GM21381 (cell line): ENCODE results near the gene SLC9A6.

Source experiments
- ATAC-seq: cut with Tn5 transposase; IDR thresholded peaks from one replicate; pipeline ENCODE4 v1.9.1; 2021; ENCODE audit warnings: mild to moderate bottlenecking, moderate library complexity; ENCODE audit not compliant: unreplicated experiment

Gene SLC9A6

GRCh38 chrX:135985157-135985972 lies at the start of gene SLC9A6:
Gene SLC9A6, plus strand, starts transcription at chrX:135985435. Its CDS starts 224 bp downstream, at chrX:135985659.
- peak; percentile 90 for ATAC-seq

GRCh38 chrX:135944486-135944885 lies 40.7 kb upstream of the SLC9A6 start:
- ATAC-seq = no peak

- no peak for ATAC-seq
These were observed 33.9 kb upstream of the SLC9A6 start for GRCh38 chrX:135951291-135951690.

- ATAC-seq = peak; percentile 49
These were observed 12.1 kb upstream of the SLC9A6 start for GRCh38 chrX:135973025-135973547.

GRCh38 chrX:135973548-135974278 lies 11.5 kb upstream of the SLC9A6 start, which contains the start of gene MMGT1:
Gene MMGT1, minus strand, starts transcription at chrX:135973988. Its CDS starts 313 bp downstream, at chrX:135973675.
- peak; percentile 74 for ATAC-seq

- no peak for ATAC-seq
These were observed 10.9 kb upstream of the SLC9A6 start for GRCh38 chrX:135974279-135974856.

GRCh38 chrX:135975421-135975820 lies 9.8 kb upstream of the SLC9A6 start:
- no peak for ATAC-seq

GRCh38 chrX:135977611-135978010 lies 7.6 kb upstream of the SLC9A6 start:
- no peak for ATAC-seq

- ATAC-seq = no peak
These were observed 4.2 kb upstream of the SLC9A6 start for GRCh38 chrX:135981010-135981409.

- no peak for ATAC-seq
These were observed 3.6 kb upstream of the SLC9A6 start for GRCh38 chrX:135981668-135982067.

- ATAC-seq = no peak
These were observed 2.4 kb upstream of the SLC9A6 start for GRCh38 chrX:135982860-135983259.

- no peak for ATAC-seq
These were observed 979 bp upstream of the SLC9A6 start for GRCh38 chrX:135984256-135984655.

GRCh38 chrX:135984791-135985156 lies 461 bp upstream of the SLC9A6 start:
- peak; percentile 21 for ATAC-seq

- no peak for ATAC-seq
These were observed 707 bp downstream of the SLC9A6 start for GRCh38 chrX:135985973-135986310.

GRCh38 chrX:135988245-135988644 lies 3.0 kb downstream of the SLC9A6 start:
- no peak for ATAC-seq

GRCh38 chrX:136015016-136015415 lies 29.8 kb downstream of the SLC9A6 start:
- ATAC-seq = no peak

- no peak for ATAC-seq
These were observed 31.6 kb downstream of the SLC9A6 start for GRCh38 chrX:136016881-136017280.

GRCh38 chrX:136019226-136019625 lies 34.0 kb downstream of the SLC9A6 start:
- ATAC-seq = no peak

- ATAC-seq = peak; percentile 64
These were observed 35.9 kb downstream of the SLC9A6 start for GRCh38 chrX:136021160-136021559.

- ATAC-seq = no peak
These were observed 36.7 kb downstream of the SLC9A6 start for GRCh38 chrX:136021903-136022302.

GRCh38 chrX:136025091-136025490 lies 39.9 kb downstream of the SLC9A6 start:
- no peak for ATAC-seq
